Measurements from ENCODE around the gene TPST2.

TPST2 gene

GRCh38 chr22:26545385-26545784 is 44.5 kb downstream of the TPST2 start:
- no peak for TF ChIP-seq CTCF (IDR thresholded peaks at IDR 0.05; ENCODE audit: low read depth, low read length)
- DNase-seq (ENCODE audit: extremely low read depth, low read depth), result no peak

- no peak for DNase-seq (ENCODE audit: extremely low read depth, low read depth)
- no peak for TF ChIP-seq CTCF (IDR thresholded peaks at IDR 0.05; ENCODE audit: low read depth, low read length)
Observed at GRCh38 chr22:26544489-26544888, 45.4 kb downstream of the TPST2 start.

GRCh38 chr22:26542831-26543230 is 47.1 kb downstream of the TPST2 start:
- no peak for DNase-seq (ENCODE audit: extremely low read depth, low read depth)
- no peak for TF ChIP-seq CTCF (IDR thresholded peaks at IDR 0.05; ENCODE audit: low read depth, low read length)

- no peak for DNase-seq (ENCODE audit: extremely low read depth, low read depth)
- TF ChIP-seq CTCF (IDR thresholded peaks at IDR 0.05; ENCODE audit: low read depth, low read length), result no peak
Observed at GRCh38 chr22:26541167-26541819, 48.6 kb downstream of the TPST2 start.

GRCh38 chr22:26540119-26540518 is 49.8 kb downstream of the TPST2 start:
- no peak for DNase-seq (ENCODE audit: extremely low read depth, low read depth)
- no peak for TF ChIP-seq CTCF (IDR thresholded peaks at IDR 0.05; ENCODE audit: low read depth, low read length)

GRCh38 chr22:26536762-26537134 is 53.2 kb downstream of the TPST2 start:
- no peak for DNase-seq (ENCODE audit: extremely low read depth, low read depth)
- no peak for TF ChIP-seq CTCF (IDR thresholded peaks at IDR 0.05; ENCODE audit: low read depth, low read length)

- no peak for DNase-seq (ENCODE audit: extremely low read depth, low read depth)
- no peak for TF ChIP-seq CTCF (IDR thresholded peaks at IDR 0.05; ENCODE audit: low read depth, low read length)
Observed at GRCh38 chr22:26536056-26536761, 53.7 kb downstream of the TPST2 start.
